Mesendoderm (in vitro differentiated cells): ENCODE data around the gene FSTL5.

ENCODE experiments used
- DNase-seq: peaks from one replicate; pipeline ENCODE4 v3.0.0; 2013
- H2AK5ac ChIP-seq: 2 replicates; pipeline ENCODE4 v1.6.1; 2013; ENCODE audit warnings: low read length, inconsistent platforms
- H2BK120ac ChIP-seq: 2 replicates; pipeline ENCODE4 v1.6.1; 2013; ENCODE audit warnings: low read depth, mild to moderate bottlenecking, low read length, moderate library complexity, mixed read lengths
- H2BK15ac ChIP-seq: replicated peaks from 2 replicates; pipeline ENCODE4 v1.6.1; 2013; ENCODE audit warnings: low read depth, mild to moderate bottlenecking, moderate library complexity
- H2BK5ac ChIP-seq: 2 replicates; pipeline ENCODE4 v1.6.1; 2013; ENCODE audit warnings: low read length, inconsistent platforms
- H3K18ac ChIP-seq: 2 replicates; pipeline ENCODE4 v1.6.1; 2013; ENCODE audit warnings: mild to moderate bottlenecking, low read length, mixed read lengths
- H3K23ac ChIP-seq: one replicate; pipeline ENCODE4 v1.6.1; 2013; ENCODE audit warnings: low read length
- H3K27ac ChIP-seq: 2 replicates; pipeline ENCODE4 v1.5.1; 2013; ENCODE audit warnings: low read depth, mild to moderate bottlenecking, inconsistent platforms, low read length, moderate library complexity
- H3K27me3 ChIP-seq: 2 replicates; pipeline ENCODE4 v1.6.1; 2013; ENCODE audit warnings: low read length, control low read depth, mild to moderate bottlenecking, inconsistent platforms; ENCODE audit not compliant: insufficient read depth, poor library complexity
- H3K36me3 ChIP-seq: 2 replicates; pipeline ENCODE4 v1.6.1; 2013; ENCODE audit warnings: low read length, inconsistent platforms; ENCODE audit not compliant: control insufficient read depth, insufficient read depth
- H3K4ac ChIP-seq: one replicate; pipeline ENCODE4 v1.6.1; 2013; ENCODE audit warnings: low read depth, mild to moderate bottlenecking, low read length, moderate library complexity
- H3K4me1 ChIP-seq: 2 replicates; pipeline ENCODE4 v1.6.1; 2013; ENCODE audit warnings: low read depth, low read length, inconsistent platforms; ENCODE audit not compliant: control insufficient read depth
- H3K4me2 ChIP-seq: 2 replicates; pipeline ENCODE4 v1.6.1; 2013; ENCODE audit warnings: low read length
- H3K4me3 ChIP-seq: 2 replicates; pipeline ENCODE4 v1.5.1; 2013; ENCODE audit warnings: mild to moderate bottlenecking, low read length
- H3K56ac ChIP-seq: one replicate; pipeline ENCODE4 v1.6.1; 2013; ENCODE audit warnings: low read length
- H3K79me1 ChIP-seq: 2 replicates; pipeline ENCODE4 v1.6.1; 2013; ENCODE audit warnings: low read length, inconsistent platforms
- H3K79me2 ChIP-seq: 2 replicates; pipeline ENCODE4 v1.6.1; 2013; ENCODE audit warnings: mild to moderate bottlenecking, low read length; ENCODE audit not compliant: control insufficient read depth, insufficient read depth
- H3K9ac ChIP-seq: 2 replicates; pipeline ENCODE4 v1.6.1; 2013; ENCODE audit warnings: low read length, inconsistent platforms
- H4K5ac ChIP-seq: one replicate; pipeline ENCODE4 v1.6.1; 2013; ENCODE audit warnings: low read length
- H4K8ac ChIP-seq: one replicate; pipeline ENCODE4 v1.6.1; 2013; ENCODE audit warnings: low read depth, mild to moderate bottlenecking, control low read depth, low read length, moderate library complexity
- WGBS: extraction: QIAGEN DNeasy Blood & Tissue Kit; methylation state at CpG from one replicate; pipeline ENCODE4 v1.1.7; 2013; ENCODE audit warnings: low lambda C conversion rate, missing lambda C conversion rate; ENCODE audit not compliant: insufficient coverage; ENCODE audit errors: extremely low coverage; 5-methylcytosine and 5-hydroxymethylcytosine counted together

The FSTL5 gene

GRCh38 chr4:161428180-161428965 is 735.4 kb downstream of the FSTL5 start:
- Histone ChIP-seq H4K8ac (no peak overlapping the region), H3K79me1 (no peaks in the 10 kb centered on the region), H3K18ac (no peak overlapping the region), H3K4me2 (no peak overlapping the region), H2AK5ac (no peak overlapping the region), H3K27ac (no peak overlapping the region), H2BK15ac (no peak overlapping the region), H3K23ac (no peak overlapping the region), H3K27me3 (no peaks in the 10 kb centered on the region), H2BK5ac (no peak overlapping the region), H3K9ac (no peak overlapping the region), H3K36me3 (no peaks in the 10 kb centered on the region), H3K4me3 (no peak overlapping the region), H4K5ac (no peak overlapping the region), H3K79me2 (no peaks in the 10 kb centered on the region), H3K4ac (no peak overlapping the region), H3K4me1 (no peaks in the 10 kb centered on the region), H2BK120ac (no peak overlapping the region), H3K56ac (no peak overlapping the region)
- no CpG with 5 or more reads among the region's 13 CpGs for WGBS
- no peak for DNase-seq

- peak; percentile 60 for DNase-seq
- Histone ChIP-seq H4K8ac (no peak overlapping the region), H2BK5ac (no peak overlapping the region), H3K4ac (no peak overlapping the region), H3K4me2 (no peak overlapping the region), H3K4me3 (no peak overlapping the region), H3K79me1 (no peaks in the 10 kb centered on the region), H3K4me1 (no peaks in the 10 kb centered on the region), H3K27me3 (no peaks in the 10 kb centered on the region), H4K5ac (no peak overlapping the region), H3K36me3 (no peaks in the 10 kb centered on the region), H2BK15ac (no peak overlapping the region), H3K23ac (no peak overlapping the region), H3K18ac (no peak overlapping the region), H3K27ac (no peak overlapping the region), H2BK120ac (no peak overlapping the region), H3K79me2 (no peaks in the 10 kb centered on the region), H2AK5ac (no peak overlapping the region), H3K56ac (no peak overlapping the region), H3K9ac (no peak overlapping the region)
- no CpG with 5 or more reads among the region's 1 CpG for WGBS
These were observed 744.0 kb downstream of the FSTL5 start for GRCh38 chr4:161419822-161420221.

- Histone ChIP-seq H3K18ac (no peak overlapping the region), H3K4ac (no peak overlapping the region), H3K27me3 (no peaks in the 10 kb centered on the region), H4K8ac (no peak overlapping the region), H2BK5ac (no peak overlapping the region), H3K4me2 (no peak overlapping the region), H4K5ac (no peak overlapping the region), H2AK5ac (no peak overlapping the region), H3K4me1 (no peaks in the 10 kb centered on the region), H3K27ac (no peak overlapping the region), H3K4me3 (no peak overlapping the region), H3K23ac (no peak overlapping the region), H3K9ac (no peak overlapping the region), H2BK120ac (no peak overlapping the region), H2BK15ac (no peak overlapping the region), H3K79me2 (no peaks in the 10 kb centered on the region), H3K79me1 (no peaks in the 10 kb centered on the region), H3K56ac (no peak overlapping the region), H3K36me3 (no peaks in the 10 kb centered on the region)
- no peak for DNase-seq
- WGBS: no CpG with 5 or more reads among the region's 1 CpG
These were observed 751.9 kb downstream of the FSTL5 start for GRCh38 chr4:161411901-161412300.

- Histone ChIP-seq H2BK5ac (no peak overlapping the region), H2BK120ac (no peak overlapping the region), H3K23ac (no peak overlapping the region), H3K18ac (no peak overlapping the region), H2BK15ac (no peak overlapping the region), H3K4me1 (no peaks in the 10 kb centered on the region), H3K4me3 (no peak overlapping the region), H3K4me2 (no peak overlapping the region), H3K79me1 (no peaks in the 10 kb centered on the region), H4K8ac (no peak overlapping the region), H3K56ac (no peak overlapping the region), H3K79me2 (no peaks in the 10 kb centered on the region), H3K36me3 (no peaks in the 10 kb centered on the region), H2AK5ac (no peak overlapping the region), H3K9ac (no peak overlapping the region), H3K4ac (no peak overlapping the region), H4K5ac (no peak overlapping the region), H3K27ac (no peak overlapping the region), H3K27me3 (no peaks in the 10 kb centered on the region)
- no CpG with 5 or more reads among the region's 9 CpGs for WGBS
- peak; percentile 21 for DNase-seq
These were observed 759.3 kb downstream of the FSTL5 start for GRCh38 chr4:161404346-161405110.

GRCh38 chr4:161403781-161404180 is 760.0 kb downstream of the FSTL5 start:
- Histone ChIP-seq H2BK15ac (no peak overlapping the region), H4K8ac (no peak overlapping the region), H2BK120ac (no peak overlapping the region), H3K18ac (no peak overlapping the region), H3K27ac (no peak overlapping the region), H3K4me3 (no peak overlapping the region), H2BK5ac (no peak overlapping the region), H3K4ac (no peak overlapping the region), H3K56ac (no peak overlapping the region), H3K23ac (no peak overlapping the region), H3K4me2 (no peak overlapping the region), H4K5ac (no peak overlapping the region), H3K79me2 (no peaks in the 10 kb centered on the region), H3K9ac (no peak overlapping the region), H3K79me1 (no peaks in the 10 kb centered on the region), H3K4me1 (no peaks in the 10 kb centered on the region), H3K27me3 (no peaks in the 10 kb centered on the region), H3K36me3 (no peaks in the 10 kb centered on the region), H2AK5ac (no peak overlapping the region)
- DNase-seq: no peak
- no CpG with 5 or more reads among the region's 3 CpGs for WGBS
